HG03280 (cell line): ENCODE data around the gene BIRC3.
A peak's percentile ranks its signal among the peaks of the same experiment; 100 is the strongest.
"Not testable (repeated sequence)": the region's sequence is repeated elsewhere in the genome, so short reads cannot be mapped to it uniquely, and the experiment has no call there.

Experiments used
- ATAC-seq: cut with Tn5 transposase; IDR thresholded peaks from one replicate; pipeline ENCODE4 v1.9.1; 2021; ENCODE audit warnings: mild to moderate bottlenecking, moderate library complexity; ENCODE audit not compliant: unreplicated experiment

Gene BIRC3

GRCh38 chr11:102293873-102294601 lies 23.2 kb upstream of the BIRC3 start:
- peak; percentile 94 for ATAC-seq

DNA sequence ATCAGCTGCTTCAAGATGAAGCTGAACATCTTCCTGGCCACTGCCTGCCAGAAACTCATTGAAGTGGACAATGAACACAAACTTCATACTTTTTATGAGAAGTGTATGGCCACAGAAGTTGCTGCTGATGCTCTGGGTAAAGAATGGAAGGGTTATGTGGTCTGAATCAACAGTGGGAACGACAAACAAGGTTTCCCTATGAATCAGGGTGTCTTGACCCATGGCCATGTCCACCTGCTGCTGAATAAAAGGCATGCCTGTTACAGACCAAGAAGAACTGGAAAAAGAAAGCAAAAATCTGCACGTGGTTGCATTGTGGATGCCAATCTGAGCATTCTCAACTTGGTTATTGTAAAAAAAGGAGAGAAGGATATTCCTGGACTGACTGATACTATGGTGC lies 22.2 kb upstream of the BIRC3 start:
- no peak for ATAC-seq

DNA sequence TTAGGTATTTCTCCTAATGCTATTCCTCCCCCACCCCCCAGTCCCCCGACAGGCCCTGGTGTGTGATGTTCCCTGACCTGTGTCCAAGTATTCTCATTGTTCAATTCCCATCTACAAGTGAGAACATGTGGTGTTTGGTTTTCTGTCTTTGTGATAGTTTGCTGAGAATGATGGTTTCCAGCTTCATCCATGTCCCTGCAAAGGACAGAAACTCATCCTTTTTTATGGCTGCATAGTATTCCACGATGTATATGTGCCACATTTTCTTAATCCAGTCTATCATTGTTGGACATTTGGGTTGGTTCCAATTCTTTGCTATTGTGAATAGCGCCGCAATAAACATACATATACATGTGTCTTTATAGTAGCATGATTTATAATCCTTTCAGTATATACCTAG lies 20.5 kb upstream of the BIRC3 start:
- not testable (repeated sequence) for ATAC-seq

- ATAC-seq, result not testable (repeated sequence)
These were observed 16.4 kb upstream of the BIRC3 start for GRCh38 chr11:102300837-102301236.

GRCh38 chr11:102302241-102302640 lies 15.0 kb upstream of the BIRC3 start:
- no peak for ATAC-seq

GRCh38 chr11:102304686-102305085 lies 12.6 kb upstream of the BIRC3 start:
- no peak for ATAC-seq

GRCh38 chr11:102305352-102306047 lies 11.8 kb upstream of the BIRC3 start:
- no peak for ATAC-seq

DNA sequence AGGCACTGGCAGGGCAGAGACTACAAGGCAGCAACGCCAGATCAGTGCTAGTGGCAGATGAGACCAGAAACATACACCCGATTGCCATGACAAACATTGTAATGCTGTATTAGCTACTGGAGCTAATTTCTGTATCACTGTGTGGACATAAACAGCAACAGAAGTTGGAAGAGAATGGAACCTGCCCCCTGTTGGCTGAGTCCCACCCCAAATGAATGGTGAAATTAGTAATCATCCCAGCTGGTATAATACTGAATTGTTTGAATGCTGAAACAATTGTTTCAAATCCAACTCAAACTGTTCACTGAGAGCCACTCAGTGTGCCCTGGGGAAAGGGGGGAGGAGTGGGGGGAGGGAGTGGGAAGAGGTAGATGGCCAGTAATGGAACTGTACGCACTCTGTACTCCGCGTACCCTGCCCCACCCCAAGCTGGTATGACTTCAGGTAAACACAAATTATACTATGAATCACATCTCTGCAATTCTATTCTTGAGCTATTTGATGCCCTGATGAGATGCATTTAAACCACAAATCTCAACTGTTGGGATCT lies 11.2 kb upstream of the BIRC3 start:
- ATAC-seq, result no peak

GRCh38 chr11:102306817-102307726 lies 10.2 kb upstream of the BIRC3 start:
- ATAC-seq, result no peak

- no peak for ATAC-seq
These were observed 9.6 kb upstream of the BIRC3 start for GRCh38 chr11:102307727-102308038.

- no peak for ATAC-seq
These were observed 7.4 kb upstream of the BIRC3 start for GRCh38 chr11:102309621-102310541.

GRCh38 chr11:102312667-102313066 lies 4.6 kb upstream of the BIRC3 start:
- ATAC-seq, result no peak

GRCh38 chr11:102313238-102313940 lies 3.9 kb upstream of the BIRC3 start:
- no peak for ATAC-seq

DNA sequence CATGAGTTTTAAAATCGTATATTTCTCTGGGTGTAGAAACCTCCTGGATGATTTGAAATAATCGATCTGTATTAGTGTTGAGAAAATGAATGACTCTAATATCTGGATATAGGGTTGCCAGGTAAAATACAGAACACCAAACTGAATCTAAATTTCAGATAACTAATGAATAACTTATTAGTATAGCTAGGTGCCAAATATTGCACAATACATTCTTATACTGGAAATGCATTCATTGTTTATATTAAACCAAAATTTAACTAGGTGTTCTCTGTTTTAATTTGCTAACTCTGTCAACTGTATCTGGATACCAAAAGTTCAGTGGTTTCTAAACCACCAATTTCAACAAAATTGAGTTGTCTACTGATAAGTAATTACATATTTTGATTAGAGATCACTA lies 2.5 kb upstream of the BIRC3 start:
- ATAC-seq, result no peak

DNA sequence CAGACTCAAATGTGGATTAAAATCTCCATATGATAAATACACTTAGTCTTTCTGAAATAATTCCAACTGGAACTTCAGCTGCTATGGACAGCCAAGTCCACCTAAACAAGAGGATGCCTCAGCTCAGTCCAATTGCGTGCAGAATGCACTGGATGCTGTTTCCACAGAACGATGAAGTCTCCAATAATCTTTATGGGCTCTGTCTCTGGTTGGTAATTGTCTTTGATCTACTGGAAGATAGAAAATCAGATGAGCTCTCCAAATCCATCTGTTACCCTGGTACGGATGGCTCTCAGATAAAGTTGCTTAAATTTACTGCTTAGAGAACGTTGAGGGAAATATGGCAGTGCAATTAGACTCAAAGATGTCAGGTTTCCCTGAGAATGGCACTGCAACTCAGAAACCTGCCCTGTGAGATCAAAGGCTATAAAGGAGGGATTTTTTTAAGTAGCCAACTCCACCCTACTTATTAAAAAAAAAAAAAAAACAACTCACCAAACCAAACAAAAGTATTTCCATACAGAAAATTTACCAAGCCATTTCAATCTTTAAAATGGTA lies 859 bp upstream of the BIRC3 start:
- ATAC-seq, result no peak

- ATAC-seq, result no peak
These were observed 452 bp downstream of the BIRC3 start for GRCh38 chr11:102317768-102318103.

DNA sequence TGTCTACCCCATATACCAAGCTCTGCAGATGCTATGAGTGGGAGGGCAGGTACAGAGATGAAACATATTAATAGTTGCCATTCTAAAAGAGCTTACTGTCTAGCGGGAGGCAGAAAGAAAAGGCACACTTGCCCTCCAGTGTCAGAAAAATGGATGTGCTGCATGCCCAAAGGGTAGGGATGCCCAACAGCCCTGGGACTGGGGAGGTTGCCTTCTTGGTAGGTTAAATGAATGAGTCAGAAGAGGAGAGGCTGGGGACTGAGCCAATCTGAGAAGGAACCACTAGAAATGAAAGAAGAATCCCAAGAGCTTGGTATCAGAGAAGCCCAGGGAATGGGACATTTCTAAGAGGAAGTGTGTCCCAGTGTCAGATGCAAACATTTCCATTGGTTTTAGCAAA lies 1.2 kb downstream of the BIRC3 start:
- no peak for ATAC-seq

- no peak for ATAC-seq
These were observed 2.3 kb downstream of the BIRC3 start for GRCh38 chr11:102319544-102319943.

GRCh38 chr11:102320188-102320587 lies 2.9 kb downstream of the BIRC3 start:
- no peak for ATAC-seq

DNA sequence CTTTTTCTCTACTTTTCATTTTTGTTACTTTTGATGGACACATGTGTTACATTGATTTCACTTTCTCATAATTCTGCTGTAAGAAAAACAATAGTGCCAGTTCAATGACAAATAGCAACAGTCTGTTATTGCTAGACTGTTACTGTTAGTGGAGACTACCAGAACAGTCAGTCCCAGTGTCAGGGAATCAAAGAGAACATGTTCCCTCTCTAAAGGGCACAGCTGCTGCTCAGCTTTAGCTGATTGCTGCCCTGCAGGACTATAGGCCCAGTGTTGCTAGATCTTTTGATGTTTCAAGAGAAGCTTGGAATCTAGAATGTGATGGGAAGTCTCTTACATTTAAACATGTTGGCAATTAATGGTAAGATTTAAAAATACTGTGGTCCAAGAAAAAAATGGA lies 3.4 kb downstream of the BIRC3 start:
- no peak for ATAC-seq
